Measurements from ENCODE around the gene RBM19.

Gene RBM19

DNA sequence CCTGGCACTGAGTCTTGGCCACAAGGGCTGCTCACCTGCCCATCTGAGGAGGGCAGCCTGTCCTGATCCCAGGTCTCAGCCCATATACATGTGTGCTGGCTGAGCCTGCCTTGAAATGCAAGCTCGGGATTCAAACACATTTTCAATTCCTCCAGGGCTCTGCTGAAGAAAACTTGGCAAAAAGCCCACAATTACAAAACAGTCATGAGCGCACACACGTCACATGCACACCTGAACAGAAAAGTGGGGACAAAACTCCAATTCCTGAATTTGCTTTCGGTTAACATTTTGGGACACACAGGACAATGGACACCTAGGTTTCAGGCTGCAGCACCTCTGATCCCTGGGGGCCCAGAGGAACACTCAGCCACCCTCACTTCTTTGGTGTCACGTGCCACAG is 113.9 kb downstream of the RBM19 start:
- Histone ChIP-seq H3K4me2 (ENCODE audit: low read length) (no peak overlapping the region; the same call in 1 of the 2 replicates), H3K79me2 (ENCODE audit: insufficient read depth, low read length) (no peaks in the 10 kb centered on the region), H3F3A (ENCODE audit: insufficient read depth, low read length) (no peaks in the 10 kb centered on the region)

DNA sequence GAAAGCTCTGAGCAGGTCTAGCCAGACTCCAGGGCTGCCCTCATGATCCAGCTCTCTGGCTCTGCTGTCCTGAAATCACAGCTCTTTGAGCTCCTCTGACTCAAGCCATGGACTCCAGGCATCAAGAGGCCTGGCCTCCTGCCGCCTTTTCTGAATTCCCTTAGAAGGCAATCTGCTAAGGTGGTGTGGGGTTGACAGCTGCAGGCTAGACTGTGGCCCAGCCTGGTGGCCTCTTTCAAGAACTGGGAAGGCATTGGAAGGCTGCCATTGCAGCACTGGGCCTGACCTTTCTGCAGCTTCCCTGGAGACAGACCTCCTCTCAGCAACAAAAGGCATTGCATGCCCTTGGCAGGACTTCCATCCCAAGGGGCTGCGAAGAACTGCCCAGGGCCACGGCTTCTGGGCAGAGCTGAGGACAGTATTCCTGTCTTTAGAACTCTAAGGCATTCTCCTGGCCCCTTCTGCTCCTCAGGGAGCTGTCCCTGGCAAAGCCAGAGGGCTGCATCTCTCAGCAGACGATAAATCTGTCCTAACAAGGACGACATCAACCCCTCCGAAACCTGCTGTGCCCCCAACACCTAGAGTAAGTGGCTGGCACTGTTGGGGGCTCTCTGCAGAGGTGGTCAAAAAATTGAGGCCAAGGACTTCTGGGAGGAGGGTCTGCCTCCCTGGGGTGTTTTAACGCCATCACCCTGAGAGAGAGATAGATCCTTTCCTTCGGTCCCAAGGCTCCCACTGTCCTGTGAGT is 115.6 kb downstream of the RBM19 start:
- H3K9ac ChIP-seq (ENCODE audit: low read length) = no peak overlapping the region
- H3K36me3 ChIP-seq (ENCODE audit: insufficient read depth, low read length) = no peaks in the 10 kb centered on the region
- H3K4me3 ChIP-seq (ENCODE audit: low read depth, low read length, poor library complexity, severe bottlenecking) = no peak overlapping the region
- TF ChIP-seq EZH2 (IDR thresholded peaks at IDR 0.05; ENCODE audit: borderline replicate concordance, low read length) (no peak), CTCF (IDR thresholded peaks at IDR 0.05; ENCODE audit: low read length) (no peak)
- no peaks in the 10 kb centered on the region for H3K9me2 ChIP-seq (ENCODE audit: low read depth, low read length)
- no peaks in the 10 kb centered on the region for H4K20me1 ChIP-seq (ENCODE audit: insufficient read depth, low read length)
- no peaks in the 10 kb centered on the region for H3F3A ChIP-seq (ENCODE audit: insufficient read depth, low read length)
- H3K4me1 ChIP-seq (ENCODE audit: insufficient read depth, low read length, severe bottlenecking) = peaks cover 13% of the 10 kb centered on the region
- no peak overlapping the region for H3K4me2 ChIP-seq (ENCODE audit: low read length)
- H3K79me2 ChIP-seq (ENCODE audit: insufficient read depth, low read length) = no peaks in the 10 kb centered on the region
- no peaks in the 10 kb centered on the region for H3K9me3 ChIP-seq (ENCODE audit: low read length)
- H3K27ac ChIP-seq (ENCODE audit: low read depth, low read length, poor library complexity, severe bottlenecking) = no peak overlapping the region
- no peak overlapping the region for H2AFZ ChIP-seq (ENCODE audit: low read length)
- H3K27me3 ChIP-seq (ENCODE audit: insufficient read depth, low read length) = no peaks in the 10 kb centered on the region

More for the DNA sequence above, 113.9 kb downstream of the RBM19 start:
- Histone ChIP-seq H3K36me3 (ENCODE audit: insufficient read depth, low read length) (no peaks in the 10 kb centered on the region), H3K27ac (ENCODE audit: low read depth, low read length, poor library complexity, severe bottlenecking) (no peak overlapping the region), H3K9me3 (ENCODE audit: low read length) (no peaks in the 10 kb centered on the region), H3K4me3 (ENCODE audit: low read depth, low read length, poor library complexity, severe bottlenecking) (no peak overlapping the region), H4K20me1 (ENCODE audit: insufficient read depth, low read length) (no peaks in the 10 kb centered on the region), H3K9ac (ENCODE audit: low read length) (no peak overlapping the region), H2AFZ (ENCODE audit: low read length) (no peak overlapping the region), H3K9me2 (ENCODE audit: low read depth, low read length) (no peaks in the 10 kb centered on the region), H3K27me3 (ENCODE audit: insufficient read depth, low read length) (no peaks in the 10 kb centered on the region), H3K4me1 (ENCODE audit: insufficient read depth, low read length, severe bottlenecking) (peaks cover 13% of the 10 kb centered on the region)
- no peak for TF ChIP-seq EZH2 (IDR thresholded peaks at IDR 0.05; ENCODE audit: borderline replicate concordance, low read length)
- TF ChIP-seq CTCF (IDR thresholded peaks at IDR 0.05; ENCODE audit: low read length) = no peak

DNA sequence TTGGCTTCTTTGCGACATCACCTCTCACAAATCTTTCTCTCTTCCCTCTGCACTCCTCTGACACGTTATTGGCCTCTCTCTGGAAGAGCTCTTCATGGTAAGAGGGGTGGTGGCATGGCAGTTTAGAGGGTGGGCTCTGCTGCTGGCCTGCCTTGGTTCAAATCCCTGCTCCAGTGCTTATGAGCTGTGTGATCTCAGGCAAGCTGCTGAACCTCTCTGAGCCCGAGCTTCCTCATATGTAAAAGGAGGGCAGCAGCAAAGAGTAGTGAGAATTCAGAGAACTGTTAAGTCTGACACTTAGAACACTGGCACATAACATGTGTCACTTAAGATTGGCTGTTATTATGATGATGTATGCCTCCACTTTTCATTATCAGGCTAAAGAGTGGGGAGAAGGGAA is 118.3 kb downstream of the RBM19 start:
- Histone ChIP-seq H3F3A (ENCODE audit: insufficient read depth, low read length) (no peaks in the 10 kb centered on the region), H3K4me1 (ENCODE audit: insufficient read depth, low read length, severe bottlenecking) (peaks cover 9% of the 10 kb centered on the region), H4K20me1 (ENCODE audit: insufficient read depth, low read length) (no peaks in the 10 kb centered on the region), H3K79me2 (ENCODE audit: insufficient read depth, low read length) (no peaks in the 10 kb centered on the region), H3K27ac (ENCODE audit: low read depth, low read length, poor library complexity, severe bottlenecking) (no peak overlapping the region), H3K9me3 (ENCODE audit: low read length) (no peaks in the 10 kb centered on the region), H3K27me3 (ENCODE audit: insufficient read depth, low read length) (no peaks in the 10 kb centered on the region), H3K9me2 (ENCODE audit: low read depth, low read length) (no peaks in the 10 kb centered on the region), H3K36me3 (ENCODE audit: insufficient read depth, low read length) (no peaks in the 10 kb centered on the region), H3K4me3 (ENCODE audit: low read depth, low read length, poor library complexity, severe bottlenecking) (no peak overlapping the region), H3K4me2 (ENCODE audit: low read length) (no peak overlapping the region), H2AFZ (ENCODE audit: low read length) (no peak overlapping the region), H3K9ac (ENCODE audit: low read length) (no peak overlapping the region)
- no peak for TF ChIP-seq EZH2 (IDR thresholded peaks at IDR 0.05; ENCODE audit: borderline replicate concordance, low read length)
